ENCODE measurements around the gene NPLOC4.

The NPLOC4 gene

DNA sequence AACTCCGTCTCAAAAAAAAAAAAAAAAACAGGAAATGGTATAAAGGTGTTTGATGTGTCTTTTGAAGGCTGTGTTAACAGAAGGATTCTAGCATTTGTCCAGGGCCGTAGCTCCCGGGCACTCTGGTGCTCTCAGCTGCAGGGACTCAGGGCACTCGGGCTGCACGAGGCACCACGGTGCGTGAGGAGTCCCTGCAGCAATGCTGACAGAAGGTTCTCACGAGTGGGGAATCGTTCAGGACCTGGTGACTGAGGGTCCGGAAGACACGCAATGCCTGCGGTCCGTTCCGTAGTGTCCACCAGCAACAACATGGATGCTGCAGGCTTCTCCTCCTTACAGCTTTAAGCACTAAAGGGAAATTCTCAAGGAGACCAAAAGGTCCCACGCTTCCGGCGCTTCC is 72.1 kb downstream of the NPLOC4 start:
- WGBS, 2 experiments (ENCODE audit: insufficient coverage in 2 of 2), result 97 to 99% methylated on average over 17 of the region's 17 CpGs
- H3K4me1 ChIP-seq (ENCODE audit: control insufficient read depth, insufficient read depth, low read length, poor library complexity, severe bottlenecking), result peaks cover 60% of the 10 kb centered on the region
- H3K4me3 ChIP-seq (ENCODE audit: extremely low read depth, insufficient read depth, low read length, poor library complexity, severe bottlenecking), result no peak overlapping the region
- peaks cover 87% of the 10 kb centered on the region for H3K36me3 ChIP-seq (ENCODE audit: control insufficient read depth, insufficient read depth, low read length)
- H3K9me3 ChIP-seq (ENCODE audit: control insufficient read depth, low read length), result no peaks in the 10 kb centered on the region
- H3K27ac ChIP-seq (ENCODE audit: low read depth, low read length, severe bottlenecking), result no peak overlapping the region

DNA sequence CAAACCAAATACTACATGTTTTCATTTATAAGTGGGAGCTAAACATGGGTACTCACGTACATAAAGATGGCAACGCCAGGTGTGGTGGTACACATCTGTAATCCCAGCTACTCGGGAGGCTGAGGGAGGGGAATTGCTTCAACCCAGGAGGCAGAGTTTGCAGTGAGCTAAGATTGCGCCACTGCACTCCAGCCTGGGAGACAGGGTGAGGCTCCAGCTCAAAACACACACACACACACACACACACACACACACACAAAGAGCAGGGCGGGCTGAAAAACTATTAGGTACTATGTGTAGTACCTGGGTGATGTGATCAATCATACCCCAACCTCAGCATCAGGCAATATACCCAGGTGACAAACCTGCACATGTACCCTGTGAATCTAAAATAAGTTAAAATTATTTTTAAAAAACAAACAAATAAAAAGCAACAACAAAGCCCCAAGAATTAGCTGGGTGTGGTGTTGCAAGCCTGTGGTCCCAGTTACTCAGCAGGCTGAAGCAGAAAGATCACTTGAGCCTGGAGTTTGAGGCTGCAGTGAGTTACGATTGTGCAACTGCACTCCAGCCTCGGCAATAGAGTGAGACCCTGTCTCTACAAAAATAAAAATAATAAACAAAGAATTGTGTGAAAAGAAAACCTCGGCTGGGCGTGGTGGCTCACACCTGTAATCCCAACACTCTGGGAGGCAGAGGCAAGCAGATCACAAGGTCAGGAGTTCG is 72.9 kb downstream of the NPLOC4 start:
- Histone ChIP-seq H3K4me3 (ENCODE audit: extremely low read depth, insufficient read depth, low read length, poor library complexity, severe bottlenecking) (no peak overlapping the region), H3K9me3 (ENCODE audit: control insufficient read depth, low read length) (no peaks in the 10 kb centered on the region), H3K36me3 (ENCODE audit: control insufficient read depth, insufficient read depth, low read length) (peaks cover 86% of the 10 kb centered on the region), H3K27ac (ENCODE audit: low read depth, low read length, severe bottlenecking) (no peak overlapping the region), H3K4me1 (ENCODE audit: control insufficient read depth, insufficient read depth, low read length, poor library complexity, severe bottlenecking) (peaks cover 61% of the 10 kb centered on the region)
- 89 to 95% methylated on average over 3 to 6 of the region's 10 CpGs for WGBS, 2 experiments (ENCODE audit: insufficient coverage in 2 of 2)

DNA sequence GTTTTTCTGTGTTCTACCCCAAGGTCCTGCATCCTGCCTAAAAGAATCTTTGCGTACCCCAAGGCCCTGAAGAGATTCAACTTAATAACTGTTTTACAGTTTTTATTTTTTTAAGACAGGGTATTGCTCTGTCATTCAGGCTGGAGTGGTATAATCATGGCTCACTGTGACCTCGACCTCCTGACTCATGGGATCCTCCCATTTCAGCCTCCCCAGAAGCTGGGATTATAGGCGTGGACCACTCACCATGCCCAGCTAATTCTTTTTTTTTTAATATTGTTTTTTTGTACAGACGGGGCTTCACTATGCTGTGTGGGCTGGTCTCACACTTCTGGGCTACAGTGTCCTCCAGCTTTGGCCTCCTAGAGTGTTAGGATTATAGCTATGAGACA is 75.4 kb downstream of the NPLOC4 start:
- H3K4me1 ChIP-seq (ENCODE audit: control insufficient read depth, insufficient read depth, low read length, poor library complexity, severe bottlenecking), result peaks cover 46% of the 10 kb centered on the region
- no peaks in the 10 kb centered on the region for H3K9me3 ChIP-seq (ENCODE audit: control insufficient read depth, low read length)
- no CpG with 5 or more reads among the region's 4 CpGs for WGBS, 2 experiments (ENCODE audit: insufficient coverage in 2 of 2)
- H3K36me3 ChIP-seq (ENCODE audit: control insufficient read depth, insufficient read depth, low read length), result peaks cover 92% of the 10 kb centered on the region
- no peak overlapping the region for H3K27ac ChIP-seq (ENCODE audit: low read depth, low read length, severe bottlenecking)
- H3K4me3 ChIP-seq (ENCODE audit: extremely low read depth, insufficient read depth, low read length, poor library complexity, severe bottlenecking), result no peak overlapping the region

DNA sequence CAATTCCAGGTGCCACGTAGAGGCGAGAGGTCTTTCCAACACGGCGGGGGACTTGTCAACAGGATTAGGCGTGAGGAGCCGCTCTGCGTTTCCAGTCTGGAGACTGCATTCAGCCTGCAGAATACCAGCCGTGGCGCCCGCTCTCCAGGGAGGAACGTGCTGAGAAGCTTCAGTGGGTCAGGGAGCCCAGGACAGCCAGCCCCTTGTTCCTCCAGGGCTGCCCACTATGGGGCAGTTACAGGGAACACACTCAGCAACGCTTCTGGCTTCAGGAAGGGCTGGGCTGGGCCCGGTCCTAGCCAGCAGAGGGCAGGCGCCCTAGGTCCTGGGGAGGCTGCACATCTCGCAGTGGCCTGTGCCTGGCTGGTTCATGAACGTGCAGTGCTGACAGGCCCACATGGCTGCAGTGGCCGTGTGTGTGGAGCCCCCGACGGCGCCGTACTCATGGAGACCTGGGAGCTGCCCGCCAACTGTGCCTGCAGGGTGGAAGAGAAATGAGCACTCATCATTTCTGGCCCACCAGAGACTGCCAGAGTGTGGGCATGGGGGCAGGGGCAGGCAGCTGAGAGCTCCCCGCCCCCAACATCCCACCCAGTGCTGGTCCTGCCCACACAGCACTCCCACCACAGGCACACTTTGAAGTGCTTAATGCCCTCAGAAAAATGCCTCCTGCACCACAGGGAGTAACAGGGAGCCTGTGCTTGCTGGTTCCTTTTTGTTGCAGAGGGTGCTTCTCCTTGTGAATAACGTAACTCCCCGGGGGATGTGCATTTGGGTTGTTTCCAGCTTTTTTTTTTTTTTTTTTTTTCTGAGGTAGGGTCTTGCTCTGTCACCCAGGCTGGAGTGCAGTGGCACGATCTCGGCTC is 77.7 kb downstream of the NPLOC4 start:
- H3K36me3 ChIP-seq (ENCODE audit: control insufficient read depth, insufficient read depth, low read length), result peaks cover 76% of the 10 kb centered on the region
- no peak overlapping the region for H3K27ac ChIP-seq (ENCODE audit: low read depth, low read length, severe bottlenecking)
- peaks cover 30% of the 10 kb centered on the region for H3K4me1 ChIP-seq (ENCODE audit: control insufficient read depth, insufficient read depth, low read length, poor library complexity, severe bottlenecking)
- no peak overlapping the region for H3K4me3 ChIP-seq (ENCODE audit: extremely low read depth, insufficient read depth, low read length, poor library complexity, severe bottlenecking)
- 80 to 85% methylated on average over 21 to 25 of the region's 27 CpGs for WGBS, 2 experiments (ENCODE audit: insufficient coverage in 2 of 2)
- H3K9me3 ChIP-seq (ENCODE audit: control insufficient read depth, low read length), result no peaks in the 10 kb centered on the region

DNA sequence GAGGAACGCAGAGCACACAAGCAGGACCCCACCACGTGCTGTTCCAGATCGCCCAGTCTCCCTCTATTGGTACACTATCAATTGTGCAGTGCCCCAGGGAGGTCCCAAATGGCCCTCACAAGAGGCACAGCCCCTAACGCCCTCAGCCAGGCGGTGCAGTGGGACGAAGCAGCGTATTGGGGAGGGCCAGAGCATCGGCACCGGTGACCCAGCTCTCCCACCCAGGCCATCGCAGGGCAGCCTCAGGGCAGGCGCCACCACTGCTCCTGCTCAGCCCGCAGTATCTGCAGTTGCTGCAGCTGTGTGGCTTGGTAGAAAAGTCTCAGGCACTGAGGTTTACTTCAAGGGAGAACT is 78.8 kb downstream of the NPLOC4 start:
- Histone ChIP-seq H3K36me3 (ENCODE audit: control insufficient read depth, insufficient read depth, low read length) (peaks cover 65% of the 10 kb centered on the region), H3K4me3 (ENCODE audit: extremely low read depth, insufficient read depth, low read length, poor library complexity, severe bottlenecking) (no peak overlapping the region), H3K4me1 (ENCODE audit: control insufficient read depth, insufficient read depth, low read length, poor library complexity, severe bottlenecking) (peaks cover 39% of the 10 kb centered on the region), H3K9me3 (ENCODE audit: control insufficient read depth, low read length) (no peaks in the 10 kb centered on the region), H3K27ac (ENCODE audit: low read depth, low read length, severe bottlenecking) (no peak overlapping the region)
- 96 to 97% methylated on average over 12 of the region's 12 CpGs for WGBS, 2 experiments (ENCODE audit: insufficient coverage in 2 of 2)

DNA sequence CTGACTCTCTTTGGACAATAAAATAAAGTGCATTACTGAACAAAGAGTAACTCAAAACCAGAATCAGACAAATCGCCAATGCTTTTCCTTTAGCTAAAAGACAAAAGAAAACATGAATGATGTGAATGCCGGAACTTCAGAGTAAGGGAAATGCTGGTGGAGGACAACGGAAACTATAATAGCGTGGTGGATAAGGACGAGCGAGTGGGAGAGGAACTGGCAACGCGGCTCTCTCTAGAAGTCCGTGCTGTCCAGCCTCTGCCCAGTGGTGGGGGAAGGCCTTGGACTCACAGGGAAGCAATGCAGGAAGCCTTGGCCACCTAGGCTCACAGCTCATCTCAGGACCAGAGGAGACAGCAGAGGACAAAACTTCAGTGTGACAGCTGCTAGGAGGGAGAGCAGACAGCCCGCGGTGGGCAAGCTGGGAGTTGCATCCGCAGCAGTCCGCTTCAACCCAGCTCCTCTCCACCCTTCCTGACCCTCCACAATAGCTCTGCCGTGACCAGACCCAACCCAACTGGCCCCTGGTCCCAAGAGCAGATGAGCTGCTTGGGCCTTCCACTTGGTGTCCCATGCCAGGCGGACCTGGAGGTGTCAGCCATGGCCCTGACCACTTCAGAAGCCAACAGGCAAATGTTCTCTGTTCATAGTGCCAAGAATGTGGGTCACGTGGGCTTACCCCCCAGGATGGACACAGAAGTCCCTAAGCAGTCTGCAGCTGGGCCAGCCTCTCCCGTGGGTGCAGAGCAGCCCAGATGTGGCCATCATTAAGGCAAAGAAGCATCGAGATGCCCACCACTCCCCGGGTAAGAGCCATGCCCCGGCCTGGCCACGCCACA is 79.4 kb downstream of the NPLOC4 start:
- Histone ChIP-seq H3K4me1 (ENCODE audit: control insufficient read depth, insufficient read depth, low read length, poor library complexity, severe bottlenecking) (peaks cover 39% of the 10 kb centered on the region), H3K36me3 (ENCODE audit: control insufficient read depth, insufficient read depth, low read length) (peaks cover 60% of the 10 kb centered on the region), H3K4me3 (ENCODE audit: extremely low read depth, insufficient read depth, low read length, poor library complexity, severe bottlenecking) (no peak overlapping the region), H3K27ac (ENCODE audit: low read depth, low read length, severe bottlenecking) (no peak overlapping the region), H3K9me3 (ENCODE audit: control insufficient read depth, low read length) (no peaks in the 10 kb centered on the region)
- 96 to 97% methylated on average over 19 to 20 of the region's 21 CpGs for WGBS, 2 experiments (ENCODE audit: insufficient coverage in 2 of 2)

DNA sequence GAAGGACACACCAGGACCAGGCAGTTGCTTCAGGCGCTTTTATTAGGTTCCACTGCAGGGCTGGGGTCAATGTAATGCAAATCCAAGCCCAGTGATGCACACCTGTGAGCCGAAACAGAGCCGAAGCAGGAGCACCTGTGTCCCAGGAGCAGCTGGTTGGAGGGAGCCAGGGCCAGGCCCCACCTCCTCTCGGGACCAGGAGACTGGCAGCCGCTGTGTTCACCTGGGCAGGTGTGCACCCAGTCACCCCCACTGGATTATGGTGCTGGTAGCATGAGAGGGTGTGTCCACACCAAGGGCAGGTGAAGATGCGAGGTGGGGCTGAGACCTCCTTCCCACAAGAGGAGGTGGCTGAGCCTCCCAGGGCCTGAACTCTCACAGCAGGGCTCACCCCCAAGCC is 80.0 kb downstream of the NPLOC4 start:
- Histone ChIP-seq H3K4me3 (ENCODE audit: extremely low read depth, insufficient read depth, low read length, poor library complexity, severe bottlenecking) (no peak overlapping the region), H3K4me1 (ENCODE audit: control insufficient read depth, insufficient read depth, low read length, poor library complexity, severe bottlenecking) (peaks cover 39% of the 10 kb centered on the region), H3K9me3 (ENCODE audit: control insufficient read depth, low read length) (no peaks in the 10 kb centered on the region), H3K36me3 (ENCODE audit: control insufficient read depth, insufficient read depth, low read length) (peaks cover 53% of the 10 kb centered on the region), H3K27ac (ENCODE audit: low read depth, low read length, severe bottlenecking) (no peak overlapping the region)
- 89 to 96% methylated on average over 5 to 6 of the region's 6 CpGs for WGBS, 2 experiments (ENCODE audit: insufficient coverage in 2 of 2)

DNA sequence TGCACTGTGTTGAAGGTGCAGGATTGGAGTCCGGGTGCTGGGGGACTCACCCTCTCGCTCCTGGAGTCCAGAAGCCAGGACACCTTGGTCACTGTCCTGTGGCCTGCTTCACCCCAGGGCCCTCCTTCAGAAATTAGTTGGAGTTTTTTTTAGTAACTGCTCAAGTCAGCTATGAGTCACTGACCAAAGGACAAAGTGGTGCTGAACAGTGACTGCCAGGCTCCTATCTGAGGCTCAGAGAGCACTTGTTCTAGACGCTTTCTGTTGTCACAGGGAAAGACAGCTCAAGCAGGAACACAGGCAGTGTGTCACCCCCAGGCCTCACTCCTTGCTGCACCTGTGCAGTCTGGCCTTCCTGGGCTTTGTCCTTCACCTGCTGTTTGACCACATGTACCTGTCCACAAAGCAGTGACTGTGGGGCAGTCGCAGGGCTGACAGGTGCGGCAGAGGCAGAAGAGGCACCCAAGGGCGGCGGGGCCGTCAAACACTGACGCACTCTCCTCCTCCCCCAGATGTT is 80.7 kb downstream of the NPLOC4 start:
- H3K4me1 ChIP-seq (ENCODE audit: control insufficient read depth, insufficient read depth, low read length, poor library complexity, severe bottlenecking), result peaks cover 37% of the 10 kb centered on the region
- no peaks in the 10 kb centered on the region for H3K9me3 ChIP-seq (ENCODE audit: control insufficient read depth, low read length)
- peaks cover 47% of the 10 kb centered on the region for H3K36me3 ChIP-seq (ENCODE audit: control insufficient read depth, insufficient read depth, low read length)
- no peak overlapping the region for H3K4me3 ChIP-seq (ENCODE audit: extremely low read depth, insufficient read depth, low read length, poor library complexity, severe bottlenecking)
- H3K27ac ChIP-seq (ENCODE audit: low read depth, low read length, severe bottlenecking), result no peak overlapping the region
- 97 to 98% methylated on average over 3 to 9 of the region's 9 CpGs for WGBS, 2 experiments (ENCODE audit: insufficient coverage in 2 of 2)

DNA sequence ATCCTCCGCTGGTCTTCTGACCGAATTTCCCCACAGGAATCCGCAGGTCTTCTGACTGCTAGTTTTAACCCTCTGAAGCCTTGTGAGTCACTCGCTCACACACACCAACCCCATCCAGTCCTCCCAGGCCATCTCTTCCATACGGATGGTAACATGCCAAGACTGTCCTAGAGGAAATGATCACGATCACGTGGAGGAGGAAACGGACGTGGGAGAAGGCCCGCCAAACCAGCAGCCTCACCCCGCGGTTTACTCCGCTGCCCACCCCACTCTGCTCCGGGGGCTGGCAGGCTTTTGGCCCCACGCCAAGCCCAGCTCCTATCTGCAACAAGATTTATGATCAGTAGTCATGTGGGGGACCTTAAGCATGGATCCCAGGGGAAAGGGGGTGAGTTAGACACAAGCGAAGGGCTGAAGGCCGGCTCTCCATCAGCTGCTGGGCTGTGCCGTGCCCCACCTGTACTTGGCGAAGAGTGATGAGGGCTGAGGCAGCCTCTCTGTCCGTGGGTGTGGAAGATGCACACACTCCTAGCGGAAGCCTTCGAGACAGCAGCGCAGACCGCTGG is 83.2 kb downstream of the NPLOC4 start:
- WGBS, 2 experiments (ENCODE audit: insufficient coverage in 2 of 2), result 67 to 71% methylated on average over 21 to 24 of the region's 24 CpGs
- peak overlapping the region; percentile 76 for H3K27ac ChIP-seq (ENCODE audit: low read depth, low read length, severe bottlenecking)

DNA sequence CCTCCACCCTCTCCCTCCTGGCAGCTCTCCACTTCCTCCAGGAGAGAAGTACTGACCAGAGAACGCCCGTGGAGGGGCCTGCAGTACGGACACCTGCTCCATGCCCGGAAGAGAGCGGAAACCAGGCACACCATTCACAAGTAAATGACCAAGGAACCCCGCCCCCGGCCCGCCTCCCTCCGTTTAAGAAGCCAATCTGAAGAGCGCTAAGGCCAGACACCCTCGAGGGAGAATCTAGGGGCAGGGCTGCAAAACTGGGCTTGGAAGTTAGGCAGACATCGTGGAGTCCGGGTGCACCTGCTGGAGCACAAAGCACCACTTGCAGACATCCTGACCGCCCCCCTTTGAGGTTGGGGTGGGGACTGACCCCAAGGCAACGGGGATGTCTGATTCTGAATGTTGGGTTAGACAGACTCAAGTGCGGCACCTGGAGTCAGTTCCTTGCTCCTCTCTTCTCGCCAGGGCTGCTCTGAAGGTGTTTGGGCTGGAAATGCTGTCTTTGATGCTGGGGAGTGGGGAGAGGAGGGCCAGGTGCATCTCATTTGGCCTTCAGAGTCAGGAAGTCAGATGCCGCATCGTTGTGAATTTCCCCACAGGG is 83.8 kb downstream of the NPLOC4 start:
- Histone ChIP-seq H3K9me3 (ENCODE audit: control insufficient read depth, low read length) (no peaks in the 10 kb centered on the region), H3K36me3 (ENCODE audit: control insufficient read depth, insufficient read depth, low read length) (peaks cover 42% of the 10 kb centered on the region), H3K27ac (ENCODE audit: low read depth, low read length, severe bottlenecking) (peak overlapping the region; percentile 76), H3K4me3 (ENCODE audit: extremely low read depth, insufficient read depth, low read length, poor library complexity, severe bottlenecking) (peak overlapping the region; percentile 91), H3K4me1 (ENCODE audit: control insufficient read depth, insufficient read depth, low read length, poor library complexity, severe bottlenecking) (peaks cover 33% of the 10 kb centered on the region)
- 2 to 5% methylated on average over 13 of the region's 19 CpGs for WGBS, 2 experiments (ENCODE audit: insufficient coverage in 2 of 2)

More for the DNA sequence above, 83.2 kb downstream of the NPLOC4 start:
- peaks cover 44% of the 10 kb centered on the region for H3K36me3 ChIP-seq (ENCODE audit: control insufficient read depth, insufficient read depth, low read length)
- peak overlapping the region; percentile 91 for H3K4me3 ChIP-seq (ENCODE audit: extremely low read depth, insufficient read depth, low read length, poor library complexity, severe bottlenecking)
- no peaks in the 10 kb centered on the region for H3K9me3 ChIP-seq (ENCODE audit: control insufficient read depth, low read length)
- peaks cover 33% of the 10 kb centered on the region for H3K4me1 ChIP-seq (ENCODE audit: control insufficient read depth, insufficient read depth, low read length, poor library complexity, severe bottlenecking)

Measured in mesodermal cell (in vitro differentiated cells).